B cell (primary cell): ENCODE results near the gene MGST2. TPM values are rescaled to one million over a fixed set of nuclear protein-coding genes. Genes with fewer than 3 reads are reported as not detected.

Source experiments
- ATAC-seq: fragments of 200-7000 bp; cut with Tn5 transposase; one replicate; pipeline ENCODE4 v1.10.0; 2021; ENCODE audit warnings: low read depth, mild to moderate bottlenecking, moderate number of reproducible peaks, moderate library complexity
- CTCF ChIA-PET: fragments of 350-600 bp; sonication (Branson Sonifier 250); formaldehyde crosslinking; loops from one replicate; lab custom pipeline; 2021; ENCODE audit warnings: antibody characterized with exemption, inconsistent platforms; lab: Charles Lee
- POLR2A ChIA-PET: fragments of 350-600 bp; sonication (Branson Sonifier 250); formaldehyde crosslinking; loops from one replicate; lab custom pipeline; 2021; ENCODE audit warnings: antibody characterized with exemption; lab: Charles Lee
- DNase-seq: peaks from one replicate; pipeline ENCODE4 v3.0.0; 2013
- H2AFZ ChIP-seq: 2 replicates; pipeline ENCODE4 v1.6.1; 2012; ENCODE audit warnings: mild to moderate bottlenecking, low read depth, low read length; ENCODE audit not compliant: insufficient read depth, poor library complexity, severe bottlenecking
- H3K27ac ChIP-seq, 2 donors: 1 replicate in 1 of 2; 2 replicates in 1 of 2; pipeline ENCODE4 v1.5.1; 2012 to 2013; ENCODE audit warnings: low read length in 2 of 2, mild to moderate bottlenecking in 2 of 2, moderate library complexity in 1 of 2
- H3K27me3 ChIP-seq, 4 experiments: fragments of 200-600 bp in 1 of 4; sonication (generic) in 1 of 4; replicated peaks in 1 of 4; 1 replicate in 2 of 4; 2 replicates in 2 of 4; pipeline versions ENCODE4 v1.6.1 to v1.7.0; 2013 to 2016; ENCODE audit warnings: low read length in 3 of 4, mild to moderate bottlenecking in 2 of 4, mixed read lengths in 1 of 4, moderate library complexity in 1 of 4; ENCODE audit not compliant: insufficient read depth in 4 of 4, control insufficient read depth in 3 of 4; ENCODE audit errors: control extremely low read depth in 1 of 4
- H3K36me3 ChIP-seq, 2 experiments: replicated peaks in 1 of 2; 1 replicate in 1 of 2; 2 replicates in 1 of 2; pipeline versions ENCODE4 v1.6.1 to v1.7.1; 2013; ENCODE audit warnings: low read length in 1 of 2; ENCODE audit not compliant: insufficient read depth in 2 of 2, control insufficient read depth in 1 of 2; ENCODE audit errors: control extremely low read depth in 1 of 2, extremely low read depth in 1 of 2
- H3K4me1 ChIP-seq, 2 donors: fragments of 200-600 bp in 1 of 2; sonication (generic) in 1 of 2; 1 replicate in 1 of 2; 2 replicates in 1 of 2; pipeline versions ENCODE4 v1.5.1 to v1.6.1; 2013 to 2017; ENCODE audit warnings: low read length in 2 of 2; ENCODE audit not compliant: control insufficient read depth in 2 of 2, insufficient read depth in 2 of 2
- H3K4me2 ChIP-seq: replicated peaks from 2 replicates; pipeline ENCODE3; 2012; ENCODE audit warnings: mild to moderate bottlenecking, low read depth, low read length; ENCODE audit not compliant: poor library complexity, severe bottlenecking
- H3K4me3 ChIP-seq, 5 experiments: fragments of 200-600 bp in 1 of 5; sonication (generic) in 1 of 5; 1 replicate in 3 of 5; 2 replicates in 2 of 5; pipeline versions ENCODE4 v1.5.1 to v1.7.0; 2011 to 2016; ENCODE audit warnings: low read length in 4 of 5, mild to moderate bottlenecking in 4 of 5, low read depth in 2 of 5, control low read depth in 1 of 5, moderate library complexity in 1 of 5; ENCODE audit not compliant: insufficient read depth in 1 of 5; ENCODE audit errors: control extremely low read depth in 1 of 5, extremely low read depth in 1 of 5
- H3K79me2 ChIP-seq: fragments of 200-600 bp; sonication (generic); one replicate; pipeline ENCODE4 v1.6.0; 2016; ENCODE audit warnings: low read length; ENCODE audit not compliant: control insufficient read depth, insufficient read depth
- H3K9ac ChIP-seq: fragments of 200-600 bp; sonication (generic); 2 replicates; pipeline ENCODE4 v1.6.1; 2017; ENCODE audit warnings: mild to moderate bottlenecking, low read length, moderate library complexity
- H3K9me3 ChIP-seq, 3 donors: one replicate each; pipeline versions ENCODE4 v1.6.1 to v1.7.1; 2013; ENCODE audit warnings: low read length in 2 of 3; ENCODE audit not compliant: control insufficient read depth in 2 of 3, insufficient read depth in 1 of 3; ENCODE audit errors: control extremely low read depth in 1 of 3
- H4K20me1 ChIP-seq: 2 replicates; pipeline ENCODE4 v1.6.0; 2012; ENCODE audit warnings: mild to moderate bottlenecking, low read length; ENCODE audit not compliant: insufficient read depth, control insufficient read depth, poor library complexity, severe bottlenecking
- H3K27ac Mint-ChIP-seq: one replicate; pipeline ENCODE4 v1.8.0; 2021; ENCODE audit warnings: mixed read lengths
- H3K27me3 Mint-ChIP-seq: one replicate; pipeline ENCODE4 v1.8.0; 2021; ENCODE audit warnings: mixed read lengths
- H3K4me1 Mint-ChIP-seq: one replicate; pipeline ENCODE4 v1.8.0; 2021; ENCODE audit warnings: mixed read lengths
- H3K4me3 Mint-ChIP-seq: one replicate; pipeline ENCODE4 v1.8.0; 2021; ENCODE audit warnings: mixed read lengths
- H3K9me3 Mint-ChIP-seq: one replicate; pipeline ENCODE4 v1.8.0; 2022; ENCODE audit warnings: mixed read lengths; ENCODE audit not compliant: insufficient read depth
- EZH2 ChIP-seq: IDR thresholded peaks from 2 replicates; pipeline ENCODE4 v1.6.1; 2012; ENCODE audit warnings: borderline replicate concordance, low read depth, mild to moderate bottlenecking, moderate library complexity, low read length; ENCODE audit not compliant: insufficient read depth, poor library complexity, severe bottlenecking
- WGBS: methylation state at CpG from one replicate; pipeline ENCODE4 v1.1.5; 2013; ENCODE audit warnings: missing lambda C conversion rate; ENCODE audit not compliant: insufficient coverage; 5-methylcytosine and 5-hydroxymethylcytosine counted together
- intact Hi-C: fragments of 100-400 bp; cut with micrococcal nuclease; formaldehyde crosslinking; loops from one replicate; pipeline ENCODE4 v1.10.0; 2022
- polyA plus RNA-seq: library from polyadenylated mRNA; depleted of rRNA; stranded (reverse); fragments of >200 nt; gene quantifications from 2 replicates; pipeline ENCODE4 v1.2.3, GENCODE V29; 2012
- total RNA-seq, 2 donors: library from RNA; stranded (reverse); fragments of 120-200 nt in 1 of 2; gene quantifications; 1 replicate in 1 of 2; 2 replicates in 1 of 2; pipeline versions ENCODE4 v1.2.3 to v1.2.4, GENCODE V29; 2013 to 2022
- TF ChIP-seq, protein P1 (sequence below): fragments of 200-600 bp; IDR thresholded peaks from one replicate; pipeline ENCODE4 v1.8.0; 2022; ENCODE audit warnings: antibody characterized with exemption, mild to moderate bottlenecking

Gene MGST2
- total and polyA plus RNA-seq, 2 donors (not counting 1 experiment from before 2014, with no cell fraction given), result 0.81 to 3.4 TPM

DNA sequence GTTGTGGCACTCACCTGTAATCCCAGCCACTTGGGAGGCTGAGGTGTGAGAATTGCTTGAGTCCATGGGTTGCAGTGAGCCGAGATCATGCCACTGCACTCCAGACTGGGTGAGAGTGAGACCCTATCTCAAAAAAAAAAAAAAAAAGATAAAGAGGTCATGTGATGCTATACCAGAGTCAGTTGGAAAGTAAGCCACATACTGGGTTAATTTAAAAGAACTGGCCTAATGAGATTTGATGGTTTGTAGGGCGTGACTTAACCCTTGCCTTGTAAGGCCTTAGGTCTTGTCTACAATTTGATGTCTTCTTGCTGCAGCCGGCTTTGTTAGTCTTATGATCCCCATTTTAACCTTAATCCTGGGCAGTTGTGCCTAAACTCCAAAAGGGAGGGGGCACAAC, 5.2 kb downstream of the MGST2 start:
- Histone ChIP-seq H3K79me2 (no peaks in the 10 kb centered on the region), H3K4me2 (no peak overlapping the region), H3K9me3 (no peaks in the 10 kb centered on the region), H4K20me1 (no peaks in the 10 kb centered on the region), H3K36me3 (no peaks in the 10 kb centered on the region), H3K27ac (no peak overlapping the region), H3K4me3 (no peak overlapping the region), H2AFZ (no peak overlapping the region), H3K27me3 (peaks cover 0 to 4% (median 2%) of the 10 kb centered on the region in 4 experiments), H3K4me1 (peaks cover 22 to 27% of the 10 kb centered on the region in 2 donors), H3K9ac (no peak overlapping the region)
- Mint-ChIP-seq H3K27ac (no peak overlapping the region), H3K27me3 (peaks cover 6% of the 10 kb centered on the region), H3K4me3 (no peak overlapping the region), H3K9me3 (no peaks in the 10 kb centered on the region), H3K4me1 (peaks cover 26% of the 10 kb centered on the region)
- ATAC-seq, result no peak
- CTCF ChIA-PET, result interaction anchor here (2.6 kb wide), 1 partner anchor 13 kb away, joined by 11 read pairs; no protein-coding TSS in a partner anchor
- DNase-seq, result no peak
- WGBS, result 100% methylated on average over 1 of the region's 3 CpGs
- intact Hi-C loops, result no loop called here
- TF ChIP-seq, protein P1, sequence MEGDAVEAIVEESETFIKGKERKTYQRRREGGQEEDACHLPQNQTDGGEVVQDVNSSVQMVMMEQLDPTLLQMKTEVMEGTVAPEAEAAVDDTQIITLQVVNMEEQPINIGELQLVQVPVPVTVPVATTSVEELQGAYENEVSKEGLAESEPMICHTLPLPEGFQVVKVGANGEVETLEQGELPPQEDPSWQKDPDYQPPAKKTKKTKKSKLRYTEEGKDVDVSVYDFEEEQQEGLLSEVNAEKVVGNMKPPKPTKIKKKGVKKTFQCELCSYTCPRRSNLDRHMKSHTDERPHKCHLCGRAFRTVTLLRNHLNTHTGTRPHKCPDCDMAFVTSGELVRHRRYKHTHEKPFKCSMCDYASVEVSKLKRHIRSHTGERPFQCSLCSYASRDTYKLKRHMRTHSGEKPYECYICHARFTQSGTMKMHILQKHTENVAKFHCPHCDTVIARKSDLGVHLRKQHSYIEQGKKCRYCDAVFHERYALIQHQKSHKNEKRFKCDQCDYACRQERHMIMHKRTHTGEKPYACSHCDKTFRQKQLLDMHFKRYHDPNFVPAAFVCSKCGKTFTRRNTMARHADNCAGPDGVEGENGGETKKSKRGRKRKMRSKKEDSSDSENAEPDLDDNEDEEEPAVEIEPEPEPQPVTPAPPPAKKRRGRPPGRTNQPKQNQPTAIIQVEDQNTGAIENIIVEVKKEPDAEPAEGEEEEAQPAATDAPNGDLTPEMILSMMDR, result no peak
- no peak for TF ChIP-seq EZH2
- POLR2A ChIA-PET, result no interaction called here

DNA sequence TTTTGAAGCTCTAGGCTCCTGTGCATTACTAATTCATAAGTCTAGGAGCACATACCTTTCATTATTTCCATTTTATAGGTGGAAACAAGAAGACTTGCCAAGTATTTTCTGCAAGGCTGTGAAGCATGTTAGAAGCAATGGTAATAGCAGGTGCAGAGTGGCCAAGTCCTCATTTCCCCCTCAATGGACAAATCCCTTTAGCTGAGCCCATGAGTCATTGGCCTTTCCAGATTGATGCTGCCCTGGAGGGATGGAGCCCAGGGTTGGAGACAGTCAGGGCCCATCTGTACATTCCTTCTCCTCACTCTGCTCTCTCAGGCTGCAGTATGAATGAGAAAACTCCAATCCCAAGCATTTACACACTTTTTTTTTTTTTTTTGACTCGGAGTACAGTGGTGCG, 6.6 kb downstream of the MGST2 start:
- Histone ChIP-seq H3K4me2 (no peak overlapping the region), H3K36me3 (no peaks in the 10 kb centered on the region), H3K9ac (no peak overlapping the region), H3K27me3 (peaks cover 0 to under 1% (median 0%) of the 10 kb centered on the region in 4 experiments), H3K4me1 (peaks cover 10 to 14% of the 10 kb centered on the region in 2 donors), H3K4me3 (no peak overlapping the region), H3K79me2 (no peaks in the 10 kb centered on the region), H3K27ac (no peak overlapping the region), H4K20me1 (no peaks in the 10 kb centered on the region), H3K9me3 (no peaks in the 10 kb centered on the region), H2AFZ (no peak overlapping the region)
- no peaks in the 10 kb centered on the region for H3K9me3 Mint-ChIP-seq
- H3K4me3 Mint-ChIP-seq, result no peak overlapping the region
- ChIA-PET CTCF (interaction anchor here (0.6 to 1.5 kb wide), 3 partner anchors 16 to 596 kb away, joined by 3 to 6 read pairs (median 5); no protein-coding TSS in a partner anchor), POLR2A (no interaction called here)
- DNase-seq (no peak), ATAC-seq (no peak)
- TF ChIP-seq EZH2, result no peak
- TF ChIP-seq, protein P1, result no peak
- H3K4me1 Mint-ChIP-seq, result peaks cover 13% of the 10 kb centered on the region
- no peak overlapping the region for H3K27ac Mint-ChIP-seq
- H3K27me3 Mint-ChIP-seq, result peaks cover 2% of the 10 kb centered on the region
- 100% methylated on average over 1 of the region's 2 CpGs for WGBS
- intact Hi-C loops, result no loop called here
